Vagina (tissue), 2 donors: Measurements from ENCODE around the gene MBD5.

ENCODE experiments used
- POLR2A ChIP-seq, 2 donors: fragments of 450-650 bp; IDR thresholded peaks; one replicate each; pipeline ENCODE4 v1.6.1; 2017; ENCODE audit warnings: antibody characterized with exemption in 2 of 2, mild to moderate bottlenecking in 2 of 2, moderate library complexity in 2 of 2
- TF ChIP-seq, protein P1 (sequence below), 3 experiments: fragments of 450-650 bp in 2 of 3; fragments of 200-600 bp in 1 of 3; sonication (generic) in 1 of 3; IDR thresholded peaks; one replicate each; pipeline ENCODE4 v1.5.1; 2017 to 2019; ENCODE audit warnings: antibody characterized with exemption in 3 of 3, mild to moderate bottlenecking in 2 of 3, moderate library complexity in 2 of 3

DNA sequence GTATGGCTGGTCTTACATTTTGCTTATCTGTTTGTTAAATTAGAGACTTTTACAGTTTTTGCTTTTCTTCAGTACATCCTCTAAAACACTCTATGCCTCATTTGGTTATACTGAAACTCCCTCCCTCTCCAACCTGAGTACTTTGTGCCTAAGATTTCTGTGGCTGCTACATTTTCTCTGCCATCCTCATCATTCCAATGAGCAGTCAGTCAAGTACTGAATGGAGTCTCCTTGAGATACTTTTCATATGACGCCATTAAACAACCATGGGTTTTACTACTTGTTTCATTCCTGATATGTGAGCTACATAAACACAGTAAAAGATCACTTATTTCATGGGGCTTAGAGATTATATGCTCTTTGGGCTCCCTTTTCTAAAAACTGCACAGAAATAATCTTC, 427.0 kb downstream of the MBD5 start:
- TF ChIP-seq, protein P1, sequence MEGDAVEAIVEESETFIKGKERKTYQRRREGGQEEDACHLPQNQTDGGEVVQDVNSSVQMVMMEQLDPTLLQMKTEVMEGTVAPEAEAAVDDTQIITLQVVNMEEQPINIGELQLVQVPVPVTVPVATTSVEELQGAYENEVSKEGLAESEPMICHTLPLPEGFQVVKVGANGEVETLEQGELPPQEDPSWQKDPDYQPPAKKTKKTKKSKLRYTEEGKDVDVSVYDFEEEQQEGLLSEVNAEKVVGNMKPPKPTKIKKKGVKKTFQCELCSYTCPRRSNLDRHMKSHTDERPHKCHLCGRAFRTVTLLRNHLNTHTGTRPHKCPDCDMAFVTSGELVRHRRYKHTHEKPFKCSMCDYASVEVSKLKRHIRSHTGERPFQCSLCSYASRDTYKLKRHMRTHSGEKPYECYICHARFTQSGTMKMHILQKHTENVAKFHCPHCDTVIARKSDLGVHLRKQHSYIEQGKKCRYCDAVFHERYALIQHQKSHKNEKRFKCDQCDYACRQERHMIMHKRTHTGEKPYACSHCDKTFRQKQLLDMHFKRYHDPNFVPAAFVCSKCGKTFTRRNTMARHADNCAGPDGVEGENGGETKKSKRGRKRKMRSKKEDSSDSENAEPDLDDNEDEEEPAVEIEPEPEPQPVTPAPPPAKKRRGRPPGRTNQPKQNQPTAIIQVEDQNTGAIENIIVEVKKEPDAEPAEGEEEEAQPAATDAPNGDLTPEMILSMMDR (IDR thresholded peaks at IDR 0.05) = no peak
- no peak for TF ChIP-seq POLR2A (IDR thresholded peaks at IDR 0.05)
